Hepatocyte (in vitro differentiated cells): Measurements from ENCODE around the gene NDUFV2. TPM values are rescaled to one million over a fixed set of nuclear protein-coding genes. Genes with fewer than 3 reads are reported as not detected.

ENCODE experiments used
- DNase-seq: peaks from one replicate; pipeline ENCODE4 v3.0.0-alpha.2; 2016; ENCODE audit warnings: low spot score
- H2AFZ ChIP-seq: fragments of 200-600 bp; sonication (generic); 2 replicates; pipeline ENCODE4 v1.6.0; 2016; ENCODE audit warnings: antibody characterized with exemption, mild to moderate bottlenecking
- H3K27ac ChIP-seq: fragments of 200-600 bp; sonication (generic); 2 replicates; pipeline ENCODE4 v1.5.1; 2016; ENCODE audit warnings: mild to moderate bottlenecking
- H3K27me3 ChIP-seq: fragments of 200-600 bp; sonication (generic); 2 replicates; pipeline ENCODE4 v1.6.1; 2016
- H3K36me3 ChIP-seq: fragments of 200-600 bp; sonication (generic); replicated peaks from 2 replicates; pipeline ENCODE4 v1.5.1; 2016; ENCODE audit warnings: low read depth; ENCODE audit not compliant: insufficient read depth
- H3K4me1 ChIP-seq: fragments of 200-600 bp; sonication (generic); 2 replicates; pipeline ENCODE4 v1.5.1; 2016; ENCODE audit warnings: mild to moderate bottlenecking, moderate library complexity; ENCODE audit not compliant: insufficient read depth
- H3K4me2 ChIP-seq: fragments of 200-600 bp; sonication (generic); 2 replicates; pipeline ENCODE4 v1.6.0; 2016
- H3K4me3 ChIP-seq: fragments of 200-600 bp; sonication (generic); 2 replicates; pipeline ENCODE4 v1.5.1; 2016; ENCODE audit warnings: mild to moderate bottlenecking
- H3K79me2 ChIP-seq: fragments of 200-600 bp; sonication (generic); 2 replicates; pipeline ENCODE4 v1.6.0; 2017; ENCODE audit warnings: mild to moderate bottlenecking
- H3K9me2 ChIP-seq: fragments of 200-600 bp; sonication (generic); replicated peaks from 2 replicates; pipeline ENCODE4 v1.6.0; 2017; ENCODE audit warnings: mild to moderate bottlenecking; ENCODE audit not compliant: insufficient read depth
- H3K9me3 ChIP-seq: fragments of 200-600 bp; sonication (generic); 2 replicates; pipeline ENCODE4 v1.5.1; 2016; ENCODE audit warnings: low read depth, mild to moderate bottlenecking
- H4K20me1 ChIP-seq: fragments of 200-600 bp; sonication (generic); 2 replicates; pipeline ENCODE4 v1.6.0; 2016; ENCODE audit warnings: mild to moderate bottlenecking; ENCODE audit not compliant: insufficient read depth, poor library complexity, severe bottlenecking
- EZH2 ChIP-seq: fragments of 200-600 bp; sonication (generic); IDR thresholded peaks from 2 replicates; pipeline ENCODE4 v1.6.1; 2016; ENCODE audit warnings: antibody characterized with exemption, mild to moderate bottlenecking, borderline replicate concordance
- EZH2phosphoT487 ChIP-seq: fragments of 200-600 bp; sonication (generic); IDR thresholded peaks from one replicate; pipeline ENCODE4 v1.6.1; 2018; ENCODE audit warnings: antibody characterized with exemption, mild to moderate bottlenecking, low read depth, moderate library complexity; ENCODE audit not compliant: unreplicated experiment, severe bottlenecking
- WGBS: methylation state at CpG from one replicate; pipeline ENCODE4 v1.1.6; 2016; ENCODE audit warnings: low lambda C conversion rate; ENCODE audit errors: missing lambda C conversion rate; 5-methylcytosine and 5-hydroxymethylcytosine counted together
- polyA plus RNA-seq: library from polyadenylated mRNA; unstranded; fragments of >200 nt; fragmentation: Nextera tagmentation; extraction: Ambion mirVana; gene quantifications from 2 replicates; pipeline ENCODE4 v1.2.1, GENCODE V29; 2016
- total RNA-seq: library from RNA; depleted of rRNA; stranded (reverse); fragments of >200 nt; gene quantifications from 2 replicates; pipeline ENCODE4 v1.2.3, GENCODE V29; 2014
- TF ChIP-seq, protein P1 (sequence below): fragments of 200-600 bp; sonication (generic); IDR thresholded peaks from 2 replicates; pipeline ENCODE4 v1.5.1; 2016; ENCODE audit warnings: antibody characterized with exemption, mild to moderate bottlenecking; ENCODE audit not compliant: poor library complexity

NDUFV2 gene
- total and polyA plus RNA-seq, 2 experiments from 2014 or later, result 178 to 238 TPM

DNA sequence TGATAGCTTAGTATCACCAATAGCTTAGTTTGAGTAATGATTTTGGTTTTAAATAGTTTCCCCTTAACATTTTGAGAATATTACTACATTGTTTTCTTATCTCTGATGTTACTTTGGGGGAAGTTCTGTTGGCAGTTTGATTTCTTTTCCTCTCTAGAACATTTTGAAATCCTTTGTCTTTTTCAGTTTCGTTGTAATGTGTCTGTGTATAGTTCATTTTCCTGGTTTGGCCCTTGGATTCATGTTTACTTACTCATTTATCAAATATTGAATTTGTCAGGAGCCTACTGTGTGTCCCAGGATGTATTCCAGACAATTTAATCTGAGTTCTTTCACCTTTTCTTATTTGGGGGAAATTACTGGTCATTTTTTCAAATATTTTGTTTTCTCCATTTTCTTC, 50.8 kb downstream of the NDUFV2 start:
- Histone ChIP-seq H3K4me1 (no peaks in the 10 kb centered on the region), H3K4me3 (no peak overlapping the region), H3K27ac (no peak overlapping the region), H3K79me2 (peaks cover 99% of the 10 kb centered on the region), H3K36me3 (no peaks in the 10 kb centered on the region), H3K9me3 (no peaks in the 10 kb centered on the region), H3K9me2 (no peaks in the 10 kb centered on the region), H2AFZ (no peak overlapping the region), H3K27me3 (no peaks in the 10 kb centered on the region), H3K4me2 (no peak overlapping the region), H4K20me1 (peaks cover 81% of the 10 kb centered on the region)
- TF ChIP-seq EZH2phosphoT487 (no peak), EZH2 (no peak)
- TF ChIP-seq, protein P1, sequence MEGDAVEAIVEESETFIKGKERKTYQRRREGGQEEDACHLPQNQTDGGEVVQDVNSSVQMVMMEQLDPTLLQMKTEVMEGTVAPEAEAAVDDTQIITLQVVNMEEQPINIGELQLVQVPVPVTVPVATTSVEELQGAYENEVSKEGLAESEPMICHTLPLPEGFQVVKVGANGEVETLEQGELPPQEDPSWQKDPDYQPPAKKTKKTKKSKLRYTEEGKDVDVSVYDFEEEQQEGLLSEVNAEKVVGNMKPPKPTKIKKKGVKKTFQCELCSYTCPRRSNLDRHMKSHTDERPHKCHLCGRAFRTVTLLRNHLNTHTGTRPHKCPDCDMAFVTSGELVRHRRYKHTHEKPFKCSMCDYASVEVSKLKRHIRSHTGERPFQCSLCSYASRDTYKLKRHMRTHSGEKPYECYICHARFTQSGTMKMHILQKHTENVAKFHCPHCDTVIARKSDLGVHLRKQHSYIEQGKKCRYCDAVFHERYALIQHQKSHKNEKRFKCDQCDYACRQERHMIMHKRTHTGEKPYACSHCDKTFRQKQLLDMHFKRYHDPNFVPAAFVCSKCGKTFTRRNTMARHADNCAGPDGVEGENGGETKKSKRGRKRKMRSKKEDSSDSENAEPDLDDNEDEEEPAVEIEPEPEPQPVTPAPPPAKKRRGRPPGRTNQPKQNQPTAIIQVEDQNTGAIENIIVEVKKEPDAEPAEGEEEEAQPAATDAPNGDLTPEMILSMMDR, result no peak
- WGBS, result 83% methylated on average over 1 of the region's 1 CpG
- DNase-seq, result no peak

DNA sequence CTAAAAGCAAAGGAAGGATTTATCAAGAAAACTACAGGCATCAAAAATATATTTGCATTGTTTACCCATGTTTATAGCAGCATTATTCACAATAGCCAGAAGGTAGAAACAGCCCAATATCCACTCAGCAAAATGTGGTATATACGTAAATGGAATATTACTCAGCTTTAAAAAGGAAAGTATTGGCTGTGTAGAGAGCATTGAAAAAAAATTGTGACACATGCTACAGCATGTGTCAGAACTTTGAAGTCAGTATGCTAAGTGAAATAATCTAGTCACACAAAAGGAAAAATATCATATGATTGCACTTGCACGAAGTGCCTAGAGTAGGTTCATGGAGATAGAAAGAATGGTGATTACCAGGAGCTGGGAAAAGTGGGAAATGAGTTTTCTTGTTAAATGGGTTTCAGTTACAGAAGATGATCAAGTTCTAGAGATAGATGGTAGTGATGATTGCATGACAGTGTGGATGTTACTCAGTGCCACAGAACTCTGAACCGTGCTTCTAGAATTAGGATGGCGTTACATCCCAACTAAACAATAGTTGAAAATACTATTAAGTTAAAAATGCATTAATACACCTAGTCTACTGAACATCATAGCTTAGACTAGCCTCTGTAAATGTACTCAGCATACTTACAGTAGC, 54.2 kb downstream of the NDUFV2 start:
- H3K4me1 ChIP-seq, result no peaks in the 10 kb centered on the region
- H3K27ac ChIP-seq, result no peak overlapping the region
- peaks cover 65% of the 10 kb centered on the region for H4K20me1 ChIP-seq
- H2AFZ ChIP-seq, result no peak overlapping the region
- H3K9me2 ChIP-seq, result no peaks in the 10 kb centered on the region
- H3K79me2 ChIP-seq, result peaks cover 96% of the 10 kb centered on the region
- H3K36me3 ChIP-seq, result no peaks in the 10 kb centered on the region
- no peak overlapping the region for H3K4me3 ChIP-seq
- H3K27me3 ChIP-seq, result no peaks in the 10 kb centered on the region
- H3K4me2 ChIP-seq, result no peak overlapping the region
- 96% methylated on average over 4 of the region's 4 CpGs for WGBS
- TF ChIP-seq, protein P1, result no peak
- TF ChIP-seq EZH2 (no peak), EZH2phosphoT487 (no peak)
- no peaks in the 10 kb centered on the region for H3K9me3 ChIP-seq
- no peak for DNase-seq

DNA sequence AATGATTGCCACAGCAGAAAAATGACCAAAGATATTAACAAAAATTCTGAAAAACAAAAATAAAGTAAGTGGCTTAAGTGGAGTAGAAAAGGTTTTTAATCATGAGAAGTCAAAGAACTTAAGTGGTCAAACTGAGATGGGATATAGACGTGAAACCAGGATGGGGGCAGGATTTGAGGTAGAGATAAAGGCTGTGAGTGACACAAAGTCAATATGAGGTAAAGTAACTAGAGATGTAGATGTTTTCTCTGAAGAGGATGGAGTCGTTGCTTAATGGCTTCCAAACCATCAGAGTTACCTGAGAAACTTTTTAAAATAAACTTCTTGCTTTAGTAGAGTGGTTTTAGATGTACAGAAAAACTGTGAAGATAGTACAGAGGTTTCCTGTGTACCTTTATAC, 55.3 kb downstream of the NDUFV2 start:
- 39% methylated on average over 2 of the region's 2 CpGs for WGBS
- H3K27ac ChIP-seq, result no peak overlapping the region

More for the DNA sequence above, 55.3 kb downstream of the NDUFV2 start:
- peaks cover 5% of the 10 kb centered on the region for H3K9me3 ChIP-seq
- no peaks in the 10 kb centered on the region for H3K36me3 ChIP-seq
- H4K20me1 ChIP-seq, result peaks cover 54% of the 10 kb centered on the region
- no peak overlapping the region for H3K4me2 ChIP-seq
- H3K9me2 ChIP-seq, result no peaks in the 10 kb centered on the region
- H3K27me3 ChIP-seq, result no peaks in the 10 kb centered on the region
- H3K4me3 ChIP-seq, result no peak overlapping the region
- no peak for DNase-seq
- TF ChIP-seq EZH2phosphoT487 (no peak), EZH2 (no peak)
- TF ChIP-seq, protein P1, result no peak
- H3K4me1 ChIP-seq, result no peaks in the 10 kb centered on the region
- no peak overlapping the region for H2AFZ ChIP-seq
- peaks cover 96% of the 10 kb centered on the region for H3K79me2 ChIP-seq
